Esophagus muscularis mucosa (tissue), 4 donors: Measurements from ENCODE around the gene RASGRF2. TPM values are rescaled to one million over a fixed set of nuclear protein-coding genes. Genes with fewer than 3 reads are reported as not detected.
A peak's percentile ranks its signal among the peaks of the same experiment; 100 is the strongest.

Experiments
- DNase-seq: peaks from one replicate; pipeline ENCODE4 v3.0.0-alpha.2; 2017; ENCODE audit errors: extremely low spot score
- H3K27ac ChIP-seq, 4 donors: fragments of 200-600 bp; sonication (generic); replicated peaks in 1 of 4; 1 replicate in 3 of 4; 2 replicates in 1 of 4; pipeline ENCODE4 v1.5.1; 2016 to 2019; ENCODE audit warnings: mild to moderate bottlenecking in 1 of 4
- H3K27me3 ChIP-seq, 4 donors: fragments of 200-600 bp; sonication (generic); one replicate each; pipeline versions ENCODE4 v1.5.1 to v1.6.0; 2016 to 2019
- H3K36me3 ChIP-seq, 4 donors: fragments of 200-600 bp; sonication (generic); one replicate each; pipeline ENCODE4 v1.5.1; 2016 to 2019
- H3K4me1 ChIP-seq, 4 donors: fragments of 200-600 bp; sonication (generic); one replicate each; pipeline ENCODE4 v1.5.1; 2016 to 2019
- H3K4me3 ChIP-seq, 4 donors: fragments of 200-600 bp; sonication (generic); 1 replicate in 2 of 4; 2 replicates in 2 of 4; pipeline ENCODE4 v1.5.1; 2016 to 2019; ENCODE audit warnings: mild to moderate bottlenecking in 4 of 4, moderate library complexity in 1 of 4
- H3K9me3 ChIP-seq, 4 donors: fragments of 200-600 bp; sonication (generic); 1 replicate in 3 of 4; 2 replicates in 1 of 4; pipeline ENCODE4 v1.5.1; 2016 to 2019
- EP300 ChIP-seq: sonication (generic); formaldehyde crosslinking; IDR thresholded peaks from one replicate; pipeline ENCODE4 v1.6.1; 2017; ENCODE audit warnings: antibody characterized with exemption
- POLR2A ChIP-seq: fragments of 450-650 bp; IDR thresholded peaks from one replicate; pipeline ENCODE4 v1.6.1; 2017; ENCODE audit warnings: antibody characterized with exemption, moderate library complexity, mild to moderate bottlenecking, low read depth
- POLR2AphosphoS5 ChIP-seq, 2 donors: sonication (generic); formaldehyde crosslinking; IDR thresholded peaks; one replicate each; pipeline ENCODE4 v1.6.1; 2017; ENCODE audit warnings: antibody characterized with exemption in 2 of 2
- WGBS: methylation state at CpG from one replicate; pipeline ENCODE4 v1.1.5; 2018; 5-methylcytosine and 5-hydroxymethylcytosine counted together
- intact Hi-C: fragments of 100-400 bp; cut with DNase I; formaldehyde crosslinking; loops from one replicate; pipeline ENCODE4 v1.15.1; 2023
- total RNA-seq, 4 donors: library from RNA; depleted of rRNA; stranded (reverse); fragments of >200 nt; gene quantifications; one replicate each; pipeline versions ENCODE4 v1.1.0 to v1.2.1, GENCODE V29; 2016
- TF ChIP-seq, protein P1 (sequence below), 3 experiments: fragments of 200-600 bp in 2 of 3; fragments of 450-650 bp in 1 of 3; sonication (generic) in 2 of 3; IDR thresholded peaks; one replicate each; pipeline ENCODE4 v1.5.1; 2017 to 2019; ENCODE audit warnings: antibody characterized with exemption in 3 of 3, mild to moderate bottlenecking in 2 of 3, moderate library complexity in 1 of 3

Gene RASGRF2
- total RNA-seq, 4 donors from 2014 or later: 4.2 to 7.6 (median 5.9) TPM

DNA sequence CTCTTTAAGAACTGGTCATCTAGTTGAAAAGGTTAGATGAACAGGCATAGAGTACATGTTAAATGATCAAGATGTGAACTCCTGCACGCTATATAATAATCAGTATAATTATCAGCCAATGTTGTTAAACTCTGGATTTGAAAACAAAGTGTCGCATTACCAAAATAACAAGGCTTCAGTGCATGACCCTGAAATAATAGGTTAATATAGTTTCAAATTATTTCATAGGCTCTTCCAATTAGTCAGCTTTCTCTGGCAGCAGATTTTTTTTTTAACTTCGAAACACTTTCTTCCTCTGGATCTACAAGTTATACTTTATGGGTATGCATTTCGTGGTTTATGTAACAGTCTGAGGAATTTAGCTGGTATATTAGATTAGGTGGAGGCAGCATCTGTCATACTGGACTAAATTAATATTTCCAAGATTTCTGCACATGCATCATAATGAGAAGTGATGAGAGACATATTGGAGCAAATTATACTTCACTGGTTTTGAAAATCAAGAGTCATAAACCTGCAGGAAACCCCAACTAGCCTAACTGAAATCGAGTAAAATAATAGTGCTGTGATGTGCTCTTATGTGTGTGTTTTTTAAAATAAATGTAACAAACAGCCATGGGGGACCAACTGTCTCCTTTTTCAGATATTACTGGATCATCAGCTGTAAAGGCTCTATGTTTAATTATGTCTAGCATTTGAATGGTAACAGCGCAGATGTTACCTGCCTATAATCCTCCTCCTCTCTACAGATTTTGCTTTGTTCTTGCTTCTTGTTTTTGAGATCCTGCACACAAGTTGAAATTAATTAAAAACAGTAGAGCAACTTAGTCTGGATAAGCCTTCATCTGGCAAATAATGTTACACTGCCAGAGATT lies 187.1 kb downstream of the RASGRF2 start:
- Histone ChIP-seq H3K4me3 (no peak overlapping the region), H3K9me3 (no peaks in the 10 kb centered on the region), H3K27me3 (no peaks in the 10 kb centered on the region), H3K4me1 (no peaks in the 10 kb centered on the region), H3K27ac (no peak overlapping the region), H3K36me3 (no peaks in the 10 kb centered on the region)
- intact Hi-C loops: no loop called here
- no peak for DNase-seq
- TF ChIP-seq, protein P1, sequence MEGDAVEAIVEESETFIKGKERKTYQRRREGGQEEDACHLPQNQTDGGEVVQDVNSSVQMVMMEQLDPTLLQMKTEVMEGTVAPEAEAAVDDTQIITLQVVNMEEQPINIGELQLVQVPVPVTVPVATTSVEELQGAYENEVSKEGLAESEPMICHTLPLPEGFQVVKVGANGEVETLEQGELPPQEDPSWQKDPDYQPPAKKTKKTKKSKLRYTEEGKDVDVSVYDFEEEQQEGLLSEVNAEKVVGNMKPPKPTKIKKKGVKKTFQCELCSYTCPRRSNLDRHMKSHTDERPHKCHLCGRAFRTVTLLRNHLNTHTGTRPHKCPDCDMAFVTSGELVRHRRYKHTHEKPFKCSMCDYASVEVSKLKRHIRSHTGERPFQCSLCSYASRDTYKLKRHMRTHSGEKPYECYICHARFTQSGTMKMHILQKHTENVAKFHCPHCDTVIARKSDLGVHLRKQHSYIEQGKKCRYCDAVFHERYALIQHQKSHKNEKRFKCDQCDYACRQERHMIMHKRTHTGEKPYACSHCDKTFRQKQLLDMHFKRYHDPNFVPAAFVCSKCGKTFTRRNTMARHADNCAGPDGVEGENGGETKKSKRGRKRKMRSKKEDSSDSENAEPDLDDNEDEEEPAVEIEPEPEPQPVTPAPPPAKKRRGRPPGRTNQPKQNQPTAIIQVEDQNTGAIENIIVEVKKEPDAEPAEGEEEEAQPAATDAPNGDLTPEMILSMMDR (IDR thresholded peaks at IDR 0.05): no peak
- TF ChIP-seq EP300: no peak
- TF ChIP-seq POLR2AphosphoS5 (IDR thresholded peaks at IDR 0.05): no peak
- no peak for TF ChIP-seq POLR2A
- WGBS: 67% methylated on average over 6 of the region's 6 CpGs

DNA sequence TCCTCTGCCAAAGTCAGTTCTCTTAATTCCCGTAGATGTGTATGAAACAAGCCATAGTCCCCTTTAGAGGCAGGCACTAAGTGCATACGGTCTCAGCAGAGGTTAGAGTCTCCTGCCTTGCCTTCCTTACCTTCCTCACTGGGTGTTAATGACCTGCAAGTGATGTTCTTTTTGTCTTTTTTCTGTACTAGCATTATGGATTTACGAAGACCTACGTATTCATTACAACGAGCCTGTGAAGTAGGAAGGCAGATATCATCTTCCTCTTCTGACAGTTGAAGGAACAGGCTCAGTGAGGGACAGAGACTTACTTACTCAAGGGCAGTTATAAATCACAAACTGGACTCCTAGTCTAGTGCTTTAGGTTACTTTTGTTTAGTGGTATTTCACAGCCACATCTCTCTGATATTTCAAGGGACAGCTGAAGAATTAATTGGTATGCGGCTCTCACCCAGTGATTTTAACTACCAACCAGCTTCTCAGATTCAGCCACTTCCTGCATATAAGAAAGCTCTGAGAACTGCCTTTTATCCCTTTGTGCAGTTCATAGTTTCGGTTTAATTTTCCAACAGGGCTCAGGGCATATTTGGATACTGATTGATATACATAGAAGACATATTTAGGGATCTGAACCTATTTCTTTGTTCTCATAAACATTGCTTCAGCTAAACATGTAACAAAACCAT lies 187.9 kb downstream of the RASGRF2 start:
- Histone ChIP-seq H3K4me3 (no peak overlapping the region), H3K27me3 (no peaks in the 10 kb centered on the region), H3K27ac (no peak overlapping the region), H3K9me3 (no peaks in the 10 kb centered on the region), H3K4me1 (no peaks in the 10 kb centered on the region), H3K36me3 (no peaks in the 10 kb centered on the region)
- peak; percentile 14 for DNase-seq
- TF ChIP-seq POLR2A: no peak
- TF ChIP-seq EP300: no peak
- intact Hi-C loops: no loop called here
- WGBS: 66% methylated on average over 7 of the region's 7 CpGs

DNA sequence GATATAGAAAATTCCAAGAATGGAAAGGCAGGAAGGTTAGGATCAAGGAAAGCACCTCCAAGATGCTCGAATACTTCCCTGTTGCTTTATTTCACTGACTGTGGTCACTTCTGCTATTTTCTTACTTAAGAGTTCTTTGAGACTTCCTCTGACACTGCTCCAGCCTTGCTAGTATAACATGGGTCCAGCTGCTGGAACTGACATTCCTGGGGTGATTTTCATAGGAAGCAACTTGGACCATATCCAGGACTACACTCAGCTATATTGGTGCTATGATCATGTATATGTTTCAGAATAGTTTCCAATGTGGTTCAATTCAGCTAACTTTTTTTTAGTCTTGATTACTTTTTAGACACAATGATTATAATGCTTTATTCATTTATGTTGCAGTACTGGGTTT lies 191.4 kb downstream of the RASGRF2 start:
- Histone ChIP-seq H3K4me3 (no peak overlapping the region), H3K36me3 (no peaks in the 10 kb centered on the region), H3K9me3 (peaks cover 0 to 19% (median 11%) of the 10 kb centered on the region in 4 donors), H3K27ac (no peak overlapping the region), H3K27me3 (no peaks in the 10 kb centered on the region), H3K4me1 (no peaks in the 10 kb centered on the region)
- DNase-seq: peak; percentile 31
- no peak for TF ChIP-seq EP300
- no peak for TF ChIP-seq POLR2AphosphoS5 (IDR thresholded peaks at IDR 0.05)
- TF ChIP-seq, protein P1 (IDR thresholded peaks at IDR 0.05): no peak
- no peak for TF ChIP-seq POLR2A
- WGBS: 37% methylated on average over 1 of the region's 1 CpG
- intact Hi-C loops: no loop called here

DNA sequence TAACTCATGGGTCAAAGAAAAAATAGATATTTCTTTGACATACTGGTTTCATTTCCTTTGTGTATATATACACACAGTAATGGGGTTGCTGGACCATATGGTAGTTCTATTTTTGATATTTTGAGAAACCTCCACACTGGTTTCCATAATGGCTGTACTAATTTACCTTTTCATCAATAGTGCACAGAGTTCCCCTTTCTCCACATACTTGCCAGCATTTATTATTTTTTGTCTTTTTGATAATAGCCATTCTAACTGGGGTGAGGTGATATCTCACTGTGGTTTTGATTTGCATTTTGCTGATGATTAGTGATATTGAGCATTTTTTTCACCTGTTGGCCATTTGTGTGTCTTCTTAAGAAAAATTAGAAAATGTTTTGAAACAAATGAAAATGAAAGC lies 194.6 kb downstream of the RASGRF2 start:
- Histone ChIP-seq H3K36me3 (no peaks in the 10 kb centered on the region), H3K27me3 (no peaks in the 10 kb centered on the region), H3K4me3 (no peak overlapping the region), H3K4me1 (no peaks in the 10 kb centered on the region), H3K9me3 (peaks cover 0 to 22% (median 12%) of the 10 kb centered on the region in 4 donors), H3K27ac (no peak overlapping the region)
- TF ChIP-seq EP300 (no peak), POLR2A (no peak), POLR2AphosphoS5 (IDR thresholded peaks at IDR 0.05) (no peak)
- TF ChIP-seq, protein P1 (IDR thresholded peaks at IDR 0.05): no peak
- DNase-seq: no peak
- intact Hi-C loops: no loop called here

DNA sequence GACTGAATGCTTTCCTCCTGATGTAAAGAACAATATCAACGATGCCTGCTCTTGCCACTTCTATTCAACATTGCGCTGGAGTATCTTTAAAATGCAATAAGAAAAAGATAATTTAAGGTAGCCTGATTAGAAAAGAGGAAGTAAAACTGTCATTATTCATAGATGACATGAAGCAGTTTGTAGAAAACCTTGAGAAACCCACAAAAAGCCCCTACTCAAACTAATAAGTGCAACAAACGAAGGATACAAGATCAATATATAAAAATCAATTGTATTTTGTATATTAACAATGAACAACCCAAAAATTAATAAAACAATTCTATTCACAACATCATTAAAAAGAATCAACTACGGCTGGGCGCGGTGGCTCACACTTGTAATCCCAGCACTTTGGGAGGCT lies 196.6 kb downstream of the RASGRF2 start:
- Histone ChIP-seq H3K4me1 (no peaks in the 10 kb centered on the region), H3K9me3 (peaks cover 0 to 22% (median 12%) of the 10 kb centered on the region in 4 donors), H3K27me3 (no peaks in the 10 kb centered on the region), H3K27ac (no peak overlapping the region), H3K36me3 (no peaks in the 10 kb centered on the region), H3K4me3 (no peak overlapping the region)
- WGBS: 91% methylated on average over 6 of the region's 6 CpGs
- TF ChIP-seq POLR2A: no peak
- TF ChIP-seq, protein P1 (IDR thresholded peaks at IDR 0.05): no peak
- TF ChIP-seq POLR2AphosphoS5 (IDR thresholded peaks at IDR 0.05): no peak
- no peak for TF ChIP-seq EP300
- DNase-seq: no peak
- intact Hi-C loops: no loop called here
